T-helper 1 cell (primary cell): Measurements from ENCODE around the gene NAV2.

Experiments
- DNase-seq, 5 donors: peaks; one replicate each; pipeline ENCODE4 v3.0.0-alpha.2; 2012 to 2020

The NAV2 gene

GRCh38 chr11:19840961-19841360, 128.3 kb downstream of the NAV2 start:
- no peak for DNase-seq

- DNase-seq, result no peak
Measured at GRCh38 chr11:19842505-19842904, 129.9 kb downstream of the NAV2 start.

GRCh38 chr11:19843079-19843478, 130.4 kb downstream of the NAV2 start:
- DNase-seq, result peak in 1 of 5 donors; percentile 3

- no peak for DNase-seq
Measured at GRCh38 chr11:19844012-19844411, 131.4 kb downstream of the NAV2 start.

DNA sequence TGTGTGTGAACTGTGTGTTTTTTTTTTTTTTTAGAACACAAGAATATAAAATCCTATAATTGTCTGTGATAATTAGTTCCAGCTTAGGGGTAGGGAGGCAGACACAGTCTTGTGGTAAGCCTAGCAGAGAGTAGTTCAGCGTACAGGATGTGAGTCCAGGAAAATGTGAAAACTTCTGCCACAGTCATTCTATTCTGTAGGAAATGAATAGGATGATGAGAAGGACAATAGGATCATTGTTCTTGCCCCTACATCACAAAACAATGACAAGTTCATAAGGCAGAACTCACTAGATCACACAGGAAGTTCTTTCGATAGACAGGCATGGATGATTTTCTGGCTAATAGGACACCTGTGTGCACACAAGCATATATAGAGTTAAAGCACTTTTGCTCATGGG, 132.2 kb downstream of the NAV2 start:
- DNase-seq, result no peak

DNA sequence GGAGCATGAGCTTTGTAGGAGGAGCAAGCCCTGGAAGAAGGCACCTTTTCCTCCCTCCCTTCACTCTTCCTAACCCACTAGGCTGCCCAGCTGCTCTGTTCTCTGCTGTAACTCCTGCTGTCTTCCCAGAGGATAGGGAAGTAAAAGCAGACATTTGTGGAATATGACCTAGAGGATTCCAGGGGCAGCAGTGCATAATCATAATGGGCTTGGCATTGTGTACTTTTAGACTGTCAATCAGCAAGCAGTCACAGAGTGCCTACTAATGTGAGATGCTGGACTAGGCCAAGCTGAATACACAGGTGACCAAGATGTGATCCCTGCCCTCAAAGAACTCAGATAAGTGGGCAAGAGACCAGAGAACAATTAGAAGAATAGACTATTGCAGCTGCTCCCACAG, 133.0 kb downstream of the NAV2 start:
- DNase-seq, result no peak

- no peak for DNase-seq
Measured at GRCh38 chr11:19846654-19847305, 134.1 kb downstream of the NAV2 start.

DNA sequence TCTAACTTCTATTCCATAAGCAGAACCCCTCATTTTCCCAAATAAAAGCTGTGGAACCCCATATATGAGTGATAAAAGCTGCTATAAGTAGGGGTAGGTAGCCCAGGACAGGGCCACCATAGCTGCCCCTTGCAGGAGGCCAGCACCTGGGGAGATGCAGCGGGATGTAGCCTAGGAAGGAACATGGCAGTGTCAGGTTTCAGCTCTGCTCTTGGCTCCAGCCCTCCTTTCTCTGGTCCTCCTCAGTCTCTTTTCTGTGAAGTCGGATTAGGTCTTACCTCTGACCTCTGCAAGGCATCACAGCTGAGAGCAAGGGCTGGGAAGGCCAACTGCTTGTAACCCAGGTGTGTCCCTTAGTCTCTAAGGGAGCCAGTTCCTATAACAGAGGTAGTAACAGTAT, 135.6 kb downstream of the NAV2 start:
- DNase-seq, result no peak

DNA sequence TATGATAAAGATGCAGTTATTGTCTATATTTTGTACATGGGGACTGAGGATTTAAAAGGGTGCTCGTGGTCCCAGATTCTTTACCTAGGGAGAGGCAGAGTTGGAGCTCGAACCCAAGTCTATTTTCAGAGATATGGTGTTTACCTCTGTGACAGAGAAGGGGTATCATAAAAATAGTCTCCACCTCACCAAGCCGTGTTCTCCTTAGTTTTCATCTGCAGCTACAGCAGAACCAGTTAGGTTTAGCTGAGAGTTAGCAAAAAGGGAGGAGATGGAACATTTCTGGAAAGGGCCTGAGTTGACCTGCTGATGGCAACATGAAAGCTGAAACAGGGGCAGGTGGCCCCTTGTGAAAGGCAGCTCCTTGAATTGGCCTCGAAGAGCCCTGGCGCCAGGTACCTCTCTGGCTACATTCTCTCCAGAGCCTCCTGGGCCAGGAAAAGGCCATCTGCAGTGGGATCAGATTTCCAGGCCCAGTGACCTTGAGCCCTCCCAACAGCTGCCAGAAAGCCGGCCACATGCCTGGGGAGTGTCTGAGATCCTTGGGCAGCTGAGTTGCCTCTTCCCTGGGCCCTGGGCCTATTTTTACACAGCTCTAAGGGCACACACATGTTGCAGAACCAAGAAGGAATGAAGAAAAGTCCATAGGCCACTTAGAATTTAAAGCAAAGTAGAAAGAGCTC, 136.6 kb downstream of the NAV2 start:
- no peak for DNase-seq

GRCh38 chr11:19849947-19850593, 137.4 kb downstream of the NAV2 start:
- no peak for DNase-seq

- no peak for DNase-seq
Measured at GRCh38 chr11:19852288-19852687, 139.7 kb downstream of the NAV2 start.

GRCh38 chr11:19853016-19853415, 140.4 kb downstream of the NAV2 start:
- DNase-seq, result no peak

DNA sequence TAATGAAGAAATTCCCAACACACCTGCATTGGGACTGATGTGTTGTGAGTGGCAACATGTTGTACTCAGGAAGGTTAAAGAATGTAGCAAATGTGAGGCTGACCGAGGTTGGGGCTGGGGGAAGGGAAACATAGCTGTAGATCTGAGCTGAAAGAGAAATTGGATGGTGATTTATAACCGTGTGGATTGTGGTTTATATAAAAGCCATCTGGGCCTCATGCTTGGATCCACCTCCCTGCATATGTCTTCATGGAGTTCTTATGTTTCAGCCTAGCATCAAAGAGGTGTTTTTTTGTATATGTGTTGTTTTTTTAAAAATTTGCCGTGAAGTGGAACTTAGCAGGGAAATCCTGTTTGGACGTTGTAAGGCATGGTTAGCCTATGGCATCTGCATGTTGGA, 141.3 kb downstream of the NAV2 start:
- DNase-seq, result no peak

DNA sequence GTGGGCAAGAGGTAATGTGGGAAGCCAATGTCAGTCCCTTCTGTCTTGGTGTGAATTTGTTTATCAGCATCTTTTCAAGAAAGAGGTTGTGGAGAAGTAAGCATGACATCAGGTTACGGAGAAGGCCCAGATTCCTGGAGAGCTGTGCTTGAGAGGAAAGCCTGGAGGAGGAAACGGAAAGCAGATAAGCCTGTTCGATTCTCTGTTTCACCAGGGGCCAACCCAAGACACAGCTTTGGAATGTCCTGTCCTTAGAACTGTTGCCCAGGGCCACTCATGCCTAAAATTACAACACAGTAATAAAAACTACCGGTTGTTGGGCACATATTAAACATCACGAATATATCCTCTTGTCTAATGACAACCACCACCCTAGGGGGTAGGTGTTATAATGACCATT, 148.5 kb downstream of the NAV2 start:
- DNase-seq, result no peak

GRCh38 chr11:19862091-19862490, 149.5 kb downstream of the NAV2 start:
- no peak for DNase-seq

DNA sequence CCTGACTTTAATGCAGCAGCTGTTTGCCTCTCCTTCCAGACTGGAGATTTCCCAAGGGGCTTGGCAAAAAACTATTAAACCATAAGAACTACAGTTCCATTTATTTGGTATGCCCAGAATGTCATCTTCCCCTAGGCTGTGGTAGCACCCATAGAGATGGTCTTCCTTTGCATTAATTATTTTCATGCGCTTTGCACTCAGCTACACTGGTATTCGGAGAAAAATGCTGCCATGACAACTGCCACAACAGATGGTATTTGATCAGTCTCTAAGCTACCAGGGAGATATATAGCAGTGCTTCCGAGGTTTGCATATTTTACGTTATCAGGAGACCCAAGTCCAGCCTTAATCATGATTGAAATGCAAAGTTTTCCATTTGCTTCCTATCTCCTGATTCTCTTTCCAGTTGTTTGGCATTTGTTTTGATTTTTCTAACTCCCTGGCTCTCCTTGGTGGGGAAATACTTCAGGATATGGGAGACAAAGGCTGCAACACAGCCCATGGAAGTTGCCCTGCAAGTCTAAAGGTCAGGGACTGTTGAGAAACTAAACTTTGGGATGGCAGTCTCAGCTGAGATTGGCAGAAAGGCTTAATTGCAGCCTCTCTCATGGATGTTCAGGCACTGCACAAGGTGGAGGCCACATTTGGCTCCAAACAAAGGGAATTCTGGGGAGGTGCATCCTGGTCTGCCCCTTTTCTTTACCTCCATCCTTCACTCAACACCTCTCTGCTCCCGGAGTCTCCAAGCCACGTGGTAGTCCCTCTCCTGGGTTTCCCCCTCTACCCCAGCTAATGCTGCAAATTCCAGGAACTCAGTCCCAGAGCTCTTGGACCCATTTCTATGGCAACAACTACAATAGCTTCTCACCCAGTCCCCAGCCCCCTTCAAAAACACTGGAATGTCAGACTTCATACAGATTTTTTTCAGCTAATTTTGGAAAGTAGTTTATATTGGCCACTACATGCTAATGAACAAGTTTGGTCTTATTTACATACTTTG, 151.8 kb downstream of the NAV2 start:
- DNase-seq, result no peak

DNA sequence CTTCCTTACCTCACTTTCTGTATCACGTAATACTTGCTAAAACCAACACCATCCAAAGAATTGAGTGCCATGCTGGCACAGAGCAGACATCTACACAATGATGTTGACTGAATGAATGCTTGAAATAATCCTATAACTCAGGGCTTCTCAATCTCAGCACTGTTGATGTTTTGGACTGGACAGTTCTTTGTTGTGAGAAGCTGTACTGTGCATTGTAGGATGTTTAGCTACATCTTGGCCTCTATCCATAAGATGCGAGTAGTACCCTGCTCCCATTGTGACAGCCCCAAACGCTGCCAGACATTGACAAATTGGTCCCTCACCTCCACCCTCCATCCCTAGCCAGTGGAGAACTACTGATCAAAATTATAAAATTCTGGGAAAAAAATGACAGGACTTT, 153.4 kb downstream of the NAV2 start:
- no peak for DNase-seq

- no peak for DNase-seq
Measured at GRCh38 chr11:19866521-19866920, 153.9 kb downstream of the NAV2 start.

- DNase-seq, result no peak
Measured at GRCh38 chr11:19867064-19867463, 154.4 kb downstream of the NAV2 start.

GRCh38 chr11:19868281-19868821, 155.7 kb downstream of the NAV2 start:
- no peak for DNase-seq

DNA sequence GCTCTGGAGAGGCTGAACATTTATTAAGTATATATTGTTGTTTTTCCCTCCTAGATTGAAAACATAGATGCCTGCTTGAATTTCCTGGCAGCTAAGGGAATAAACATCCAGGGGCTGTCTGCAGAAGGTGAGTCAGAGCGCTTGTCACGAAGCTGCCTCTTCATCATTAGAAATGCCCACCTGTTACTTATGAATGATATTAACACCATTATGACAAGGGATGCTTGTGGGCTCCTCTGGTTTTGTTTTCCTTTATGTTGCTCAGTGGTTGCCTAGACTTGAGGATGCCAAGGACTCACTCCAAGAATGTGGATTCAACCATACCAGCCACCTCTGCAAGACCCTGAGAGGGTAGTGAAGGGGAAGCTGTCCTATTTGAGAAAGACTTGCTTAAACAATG, 156.2 kb downstream of the NAV2 start:
- no peak for DNase-seq

DNA sequence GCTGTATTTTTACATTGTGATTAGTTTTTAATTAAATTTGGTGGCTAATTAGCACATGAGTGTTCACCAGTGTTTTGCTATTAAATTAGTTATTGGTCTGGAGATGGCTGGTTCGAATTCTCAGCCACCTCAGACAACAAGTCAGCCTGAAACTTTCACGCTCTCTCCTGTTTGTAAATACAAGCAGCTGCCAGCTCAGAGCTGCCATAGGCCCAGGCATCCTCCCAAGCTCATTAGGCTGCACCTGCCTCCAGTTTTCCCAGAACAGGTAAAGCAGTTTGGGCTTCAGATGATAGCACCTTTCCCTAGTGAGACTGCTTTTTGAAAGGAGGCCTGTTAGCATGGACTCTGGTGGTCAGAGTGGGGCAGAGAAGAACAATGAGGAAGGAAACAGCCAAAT, 156.8 kb downstream of the NAV2 start:
- no peak for DNase-seq
